ENCODE results near the gene GRIN2C.

GRIN2C gene

DNA sequence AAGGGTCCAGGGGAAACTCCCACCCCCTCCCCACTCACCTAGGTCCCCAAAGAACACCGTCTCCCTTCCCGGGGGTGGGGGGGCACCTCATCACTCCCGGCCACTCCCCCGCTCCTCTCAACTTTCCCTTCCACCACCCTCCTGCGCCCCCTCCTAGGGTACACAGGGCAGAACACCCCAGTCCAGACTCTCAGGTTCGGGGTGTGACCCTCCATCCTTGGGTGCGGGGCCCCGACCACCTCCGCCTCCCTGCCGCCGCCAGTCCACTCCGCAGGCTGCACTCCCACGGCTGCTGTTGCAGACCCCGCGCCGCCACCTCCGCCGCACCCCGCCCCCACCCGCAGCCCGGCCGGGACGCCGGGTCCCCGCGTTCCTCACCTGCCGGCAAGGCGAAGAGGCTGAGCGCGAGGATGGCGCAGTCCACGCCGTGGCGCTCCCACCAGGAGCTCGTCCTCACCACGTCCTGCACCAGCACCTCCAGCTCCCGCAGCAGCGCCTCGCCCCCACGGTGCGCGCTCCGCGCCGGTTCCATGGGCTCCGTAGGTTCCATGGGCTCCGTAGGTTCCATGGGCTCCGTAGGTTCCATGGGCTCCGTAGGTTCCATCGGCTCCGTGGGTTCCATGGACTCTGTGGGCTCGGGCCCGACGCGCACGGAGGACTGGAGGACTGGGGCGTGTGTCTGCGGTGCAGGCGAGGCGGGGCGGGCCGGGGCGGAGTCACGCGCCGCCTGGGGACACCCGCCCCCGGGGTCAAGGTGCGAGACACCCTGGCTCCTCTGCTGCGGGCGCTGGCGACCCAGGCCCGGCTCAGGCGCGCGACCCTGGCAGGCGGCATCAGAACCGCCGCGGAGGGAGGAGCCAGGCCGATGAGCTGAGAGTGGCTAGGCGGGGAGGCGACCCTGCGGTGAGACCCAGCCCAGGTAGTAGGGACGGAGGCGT is 33.6 kb upstream of the GRIN2C start, which contains the start of gene FADS6:
Gene FADS6 (minus strand): TSS at position 660 of the 938 bp plus-strand sequence. CDS start 38 bp downstream, at position 622.
- TF ChIP-seq ZSCAN16 (tag by site-specific recombination; IDR thresholded peaks at IDR 0.05) (no peak), MEIS1 (CRISPR knock-in tag; IDR thresholded peaks at IDR 0.05; ENCODE audit: borderline replicate concordance) (no peak), ZFP41 (tag by site-specific recombination; IDR thresholded peaks at IDR 0.05; ENCODE audit: borderline replicate concordance) (no peak), ZNF837 (tag by site-specific recombination; IDR thresholded peaks at IDR 0.05) (no peak), ZSCAN23 (tag by site-specific recombination; IDR thresholded peaks at IDR 0.05) (no peak), ZNF624 (tag by site-specific recombination; IDR thresholded peaks at IDR 0.05) (no peak), ZNF549 (tag by site-specific recombination; IDR thresholded peaks at IDR 0.05) (no peak), ZNF600 (tag by site-specific recombination; IDR thresholded peaks at IDR 0.05) (no peak), FEZF1 (tag by site-specific recombination; IDR thresholded peaks at IDR 0.05) (no peak), ZNF121 (tag by site-specific recombination; IDR thresholded peaks at IDR 0.05) (no peak), ZNF426 (tag by site-specific recombination; IDR thresholded peaks at IDR 0.05) (no peak)
- TF ChIP-seq, protein P1, sequence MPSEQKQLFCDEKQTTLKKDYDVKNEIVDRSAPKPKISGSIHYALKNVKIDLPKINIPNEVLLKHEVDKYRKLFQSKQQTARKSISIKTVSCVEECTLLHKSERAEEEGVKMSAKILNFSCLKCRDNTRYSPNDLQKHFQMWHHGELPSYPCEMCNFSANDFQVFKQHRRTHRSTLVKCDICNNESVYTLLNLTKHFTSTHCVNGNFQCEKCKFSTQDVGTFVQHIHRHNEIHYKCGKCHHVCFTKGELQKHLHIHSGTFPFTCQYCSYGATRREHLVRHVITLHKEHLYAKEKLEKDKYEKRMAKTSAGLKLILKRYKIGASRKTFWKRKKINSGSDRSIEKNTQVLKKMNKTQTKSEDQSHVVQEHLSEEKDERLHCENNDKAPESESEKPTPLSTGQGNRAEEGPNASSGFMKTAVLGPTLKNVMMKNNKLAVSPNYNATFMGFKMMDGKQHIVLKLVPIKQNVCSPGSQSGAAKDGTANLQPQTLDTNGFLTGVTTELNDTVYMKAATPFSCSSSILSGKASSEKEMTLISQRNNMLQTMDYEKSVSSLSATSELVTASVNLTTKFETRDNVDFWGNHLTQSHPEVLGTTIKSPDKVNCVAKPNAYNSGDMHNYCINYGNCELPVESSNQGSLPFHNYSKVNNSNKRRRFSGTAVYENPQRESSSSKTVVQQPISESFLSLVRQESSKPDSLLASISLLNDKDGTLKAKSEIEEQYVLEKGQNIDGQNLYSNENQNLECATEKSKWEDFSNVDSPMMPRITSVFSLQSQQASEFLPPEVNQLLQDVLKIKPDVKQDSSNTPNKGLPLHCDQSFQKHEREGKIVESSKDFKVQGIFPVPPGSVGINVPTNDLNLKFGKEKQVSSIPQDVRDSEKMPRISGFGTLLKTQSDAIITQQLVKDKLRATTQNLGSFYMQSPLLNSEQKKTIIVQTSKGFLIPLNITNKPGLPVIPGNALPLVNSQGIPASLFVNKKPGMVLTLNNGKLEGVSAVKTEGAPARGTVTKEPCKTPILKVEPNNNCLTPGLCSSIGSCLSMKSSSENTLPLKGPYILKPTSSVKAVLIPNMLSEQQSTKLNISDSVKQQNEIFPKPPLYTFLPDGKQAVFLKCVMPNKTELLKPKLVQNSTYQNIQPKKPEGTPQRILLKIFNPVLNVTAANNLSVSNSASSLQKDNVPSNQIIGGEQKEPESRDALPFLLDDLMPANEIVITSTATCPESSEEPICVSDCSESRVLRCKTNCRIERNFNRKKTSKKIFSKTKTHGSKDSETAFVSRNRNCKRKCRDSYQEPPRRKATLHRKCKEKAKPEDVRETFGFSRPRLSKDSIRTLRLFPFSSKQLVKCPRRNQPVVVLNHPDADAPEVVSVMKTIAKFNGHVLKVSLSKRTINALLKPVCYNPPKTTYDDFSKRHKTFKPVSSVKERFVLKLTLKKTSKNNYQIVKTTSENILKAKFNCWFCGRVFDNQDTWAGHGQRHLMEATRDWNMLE (tag by site-specific recombination; conservative IDR thresholded peaks at IDR 0.05; ENCODE audit: low read depth), result no peak
- TF ChIP-seq, protein P2, sequence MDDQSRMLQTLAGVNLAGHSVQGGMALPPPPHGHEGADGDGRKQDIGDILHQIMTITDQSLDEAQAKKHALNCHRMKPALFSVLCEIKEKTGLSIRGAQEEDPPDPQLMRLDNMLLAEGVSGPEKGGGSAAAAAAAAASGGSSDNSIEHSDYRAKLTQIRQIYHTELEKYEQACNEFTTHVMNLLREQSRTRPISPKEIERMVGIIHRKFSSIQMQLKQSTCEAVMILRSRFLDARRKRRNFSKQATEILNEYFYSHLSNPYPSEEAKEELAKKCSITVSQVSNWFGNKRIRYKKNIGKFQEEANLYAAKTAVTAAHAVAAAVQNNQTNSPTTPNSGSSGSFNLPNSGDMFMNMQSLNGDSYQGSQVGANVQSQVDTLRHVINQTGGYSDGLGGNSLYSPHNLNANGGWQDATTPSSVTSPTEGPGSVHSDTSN (CRISPR knock-in tag; IDR thresholded peaks at IDR 0.05), result no peak
- TF ChIP-seq, protein P3, sequence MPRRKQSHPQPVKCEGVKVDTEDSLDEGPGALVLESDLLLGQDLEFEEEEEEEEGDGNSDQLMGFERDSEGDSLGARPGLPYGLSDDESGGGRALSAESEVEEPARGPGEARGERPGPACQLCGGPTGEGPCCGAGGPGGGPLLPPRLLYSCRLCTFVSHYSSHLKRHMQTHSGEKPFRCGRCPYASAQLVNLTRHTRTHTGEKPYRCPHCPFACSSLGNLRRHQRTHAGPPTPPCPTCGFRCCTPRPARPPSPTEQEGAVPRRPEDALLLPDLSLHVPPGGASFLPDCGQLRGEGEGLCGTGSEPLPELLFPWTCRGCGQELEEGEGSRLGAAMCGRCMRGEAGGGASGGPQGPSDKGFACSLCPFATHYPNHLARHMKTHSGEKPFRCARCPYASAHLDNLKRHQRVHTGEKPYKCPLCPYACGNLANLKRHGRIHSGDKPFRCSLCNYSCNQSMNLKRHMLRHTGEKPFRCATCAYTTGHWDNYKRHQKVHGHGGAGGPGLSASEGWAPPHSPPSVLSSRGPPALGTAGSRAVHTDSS (tag by site-specific recombination; IDR thresholded peaks at IDR 0.05), result no peak
- TF ChIP-seq, protein P4, sequence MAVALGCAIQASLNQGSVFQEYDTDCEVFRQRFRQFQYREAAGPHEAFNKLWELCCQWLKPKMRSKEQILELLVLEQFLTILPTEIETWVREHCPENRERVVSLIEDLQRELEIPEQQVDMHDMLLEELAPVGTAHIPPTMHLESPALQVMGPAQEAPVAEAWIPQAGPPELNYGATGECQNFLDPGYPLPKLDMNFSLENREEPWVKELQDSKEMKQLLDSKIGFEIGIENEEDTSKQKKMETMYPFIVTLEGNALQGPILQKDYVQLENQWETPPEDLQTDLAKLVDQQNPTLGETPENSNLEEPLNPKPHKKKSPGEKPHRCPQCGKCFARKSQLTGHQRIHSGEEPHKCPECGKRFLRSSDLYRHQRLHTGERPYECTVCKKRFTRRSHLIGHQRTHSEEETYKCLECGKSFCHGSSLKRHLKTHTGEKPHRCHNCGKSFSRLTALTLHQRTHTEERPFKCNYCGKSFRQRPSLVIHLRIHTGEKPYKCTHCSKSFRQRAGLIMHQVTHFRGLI (tag by site-specific recombination; IDR thresholded peaks at IDR 0.05), result no peak
- Histone ChIP-seq H3K27ac (ENCODE audit: extremely low read depth, low read depth, low read length) (no peak within 1 kb of the TSS), H3K36me3 (ENCODE audit: control insufficient read depth in 2 of 2, insufficient read depth in 1 of 2, low read length in 2 of 2) (no peaks in the 10 kb centered on the region), H3K9me3 (ENCODE audit: control insufficient read depth, insufficient read depth, low read depth, low read length) (no peaks in the 10 kb centered on the region), H3K4me1 (ENCODE audit: control insufficient read depth, insufficient read depth, low read length) (no peaks in the 10 kb centered on the region), H3K4me3 (ENCODE audit: low read depth, low read length) (no peak within 1 kb of the TSS)
- ChIA-PET POLR2A (no interaction called here), CTCF (no interaction called here)

All from HEK293 (cell line).